Measurements from ENCODE around the gene DDTL. TPM values are rescaled to one million over a fixed set of nuclear protein-coding genes. Genes with fewer than 3 reads are reported as not detected.
"Not testable (repeated sequence)": the region's sequence is repeated elsewhere in the genome, so short reads cannot be mapped to it uniquely, and the experiment has no call there.

Gene DDTL
- total RNA-seq, 3 donors from 2014 or later = 1.0 to 1.3 TPM; not detected in 1

- H3K4me1 ChIP-seq; H3K9me3 ChIP-seq; H3K4me3 ChIP-seq; H3K36me3 ChIP-seq; H3K27me3 ChIP-seq; H3K27ac ChIP-seq; intact Hi-C loops (cut with DNase I; ENCODE audit: low total_unique reads); DNase-seq (ENCODE audit: low spot score in 2 of 2): not testable (repeated sequence)
These were observed 8.2 kb downstream of the DDTL start for GRCh38 chr22:23974836-23975352.

- H3K27ac ChIP-seq; H3K27me3 ChIP-seq; DNase-seq (ENCODE audit: low spot score in 2 of 2); H3K9me3 ChIP-seq; H3K4me3 ChIP-seq; H3K4me1 ChIP-seq; H3K36me3 ChIP-seq; intact Hi-C loops (cut with DNase I; ENCODE audit: low total_unique reads): not testable (repeated sequence)
These were observed 10.6 kb downstream of the DDTL start for GRCh38 chr22:23977304-23977703.

- intact Hi-C loops (cut with DNase I; ENCODE audit: low total_unique reads); DNase-seq (ENCODE audit: low spot score in 2 of 2); H3K27ac ChIP-seq; H3K9me3 ChIP-seq; H3K4me1 ChIP-seq; H3K27me3 ChIP-seq; H3K36me3 ChIP-seq: not testable (repeated sequence)
- peak within 1 kb of the TSS in 1 of 3 donors; percentile 25 for H3K4me3 ChIP-seq
These were observed 13.0 kb downstream of the DDTL start, which contains the start of gene GSTT2 for GRCh38 chr22:23979557-23980240. TSS of gene GSTT2 (plus strand) at chr22:23980134.

- H3K4me1 ChIP-seq; H3K9me3 ChIP-seq; DNase-seq (ENCODE audit: low spot score in 2 of 2); intact Hi-C loops (cut with DNase I; ENCODE audit: low total_unique reads); H3K27ac ChIP-seq; H3K27me3 ChIP-seq; H3K36me3 ChIP-seq: not testable (repeated sequence)
- H3K4me3 ChIP-seq = peak overlapping the region in 1 of 3 donors; percentile 25
These were observed 13.9 kb downstream of the DDTL start for GRCh38 chr22:23980567-23980966.

- Histone ChIP-seq H3K27ac (no peak overlapping the region), H3K9me3 (no peaks in the 10 kb centered on the region), H3K36me3 (no peaks in the 10 kb centered on the region), H3K27me3 (no peaks in the 10 kb centered on the region), H3K4me1 (no peaks in the 10 kb centered on the region), H3K4me3 (no peak overlapping the region)
- intact Hi-C loops (cut with DNase I; ENCODE audit: low total_unique reads) = no loop called here
- no peak for TF ChIP-seq POLR2AphosphoS5 (IDR thresholded peaks at IDR 0.05)
- no peak for TF ChIP-seq POLR2A (IDR thresholded peaks at IDR 0.05)
- peak in 1 of 3 donors; percentile 37 for TF ChIP-seq CTCF (IDR thresholded peaks at IDR 0.05)
- no peak for DNase-seq (ENCODE audit: low spot score in 2 of 2)
These were observed 17.7 kb downstream of the DDTL start for GRCh38 chr22:23984430-23984829.

GRCh38 chr22:23986089-23986488 lies 19.4 kb downstream of the DDTL start:
- intact Hi-C loops (cut with DNase I; ENCODE audit: low total_unique reads) = not testable (repeated sequence)

GRCh38 chr22:23986538-23987178 lies 20.0 kb downstream of the DDTL start:
- H3K4me1 ChIP-seq; H3K27ac ChIP-seq; DNase-seq (ENCODE audit: low spot score in 2 of 2); H3K9me3 ChIP-seq; H3K36me3 ChIP-seq; H3K27me3 ChIP-seq; H3K4me3 ChIP-seq; intact Hi-C loops (cut with DNase I; ENCODE audit: low total_unique reads): not testable (repeated sequence)

More at GRCh38 chr22:23986089-23986488, 19.4 kb downstream of the DDTL start:
- H3K27me3 ChIP-seq; H3K4me3 ChIP-seq; H3K27ac ChIP-seq; H3K9me3 ChIP-seq; H3K36me3 ChIP-seq; H3K4me1 ChIP-seq; DNase-seq (ENCODE audit: low spot score in 2 of 2): not testable (repeated sequence)

- H3K27ac ChIP-seq; H3K27me3 ChIP-seq; intact Hi-C loops (cut with DNase I; ENCODE audit: low total_unique reads); H3K4me3 ChIP-seq; DNase-seq (ENCODE audit: low spot score in 2 of 2); H3K9me3 ChIP-seq; H3K4me1 ChIP-seq; H3K36me3 ChIP-seq: not testable (repeated sequence)
These were observed 23.0 kb downstream of the DDTL start for GRCh38 chr22:23989583-23990244.

- H3K36me3 ChIP-seq; H3K4me1 ChIP-seq; H3K9me3 ChIP-seq; H3K4me3 ChIP-seq; DNase-seq (ENCODE audit: low spot score in 2 of 2); H3K27ac ChIP-seq; H3K27me3 ChIP-seq; intact Hi-C loops (cut with DNase I; ENCODE audit: low total_unique reads): not testable (repeated sequence)
These were observed 26.4 kb downstream of the DDTL start for GRCh38 chr22:23993080-23993479.

GRCh38 chr22:23993581-23994177 lies 27.0 kb downstream of the DDTL start:
- H3K27ac ChIP-seq; intact Hi-C loops (cut with DNase I; ENCODE audit: low total_unique reads); H3K27me3 ChIP-seq; H3K4me3 ChIP-seq; H3K4me1 ChIP-seq; H3K9me3 ChIP-seq; DNase-seq (ENCODE audit: low spot score in 2 of 2); H3K36me3 ChIP-seq: not testable (repeated sequence)
